HG03097 (cell line): ENCODE measurements around the gene CACNA1C.

Source experiments
- ATAC-seq: cut with Tn5 transposase; IDR thresholded peaks from one replicate; pipeline ENCODE4 v1.9.1; 2021; ENCODE audit not compliant: unreplicated experiment, low FRiP score

The CACNA1C gene

DNA sequence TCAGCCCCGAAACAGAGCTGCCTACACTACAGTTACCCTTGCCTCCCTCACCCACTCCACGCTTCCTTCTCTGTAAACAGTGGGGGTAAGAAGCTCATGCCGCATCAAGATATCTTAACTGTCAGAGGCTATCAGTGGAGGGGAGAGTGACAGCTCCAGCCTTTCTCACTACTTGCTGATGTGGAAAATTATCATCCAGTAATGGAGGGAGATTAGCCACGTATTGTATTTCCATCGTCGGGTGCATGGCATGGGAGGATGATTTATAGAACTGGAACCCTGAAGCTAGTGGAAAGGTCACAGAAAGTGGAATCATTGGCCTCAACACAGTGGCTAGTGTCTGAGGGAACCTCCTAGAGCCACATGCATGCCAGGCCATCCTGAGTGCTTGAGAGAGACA is 471.1 kb downstream of the CACNA1C start:
- no peak for ATAC-seq

DNA sequence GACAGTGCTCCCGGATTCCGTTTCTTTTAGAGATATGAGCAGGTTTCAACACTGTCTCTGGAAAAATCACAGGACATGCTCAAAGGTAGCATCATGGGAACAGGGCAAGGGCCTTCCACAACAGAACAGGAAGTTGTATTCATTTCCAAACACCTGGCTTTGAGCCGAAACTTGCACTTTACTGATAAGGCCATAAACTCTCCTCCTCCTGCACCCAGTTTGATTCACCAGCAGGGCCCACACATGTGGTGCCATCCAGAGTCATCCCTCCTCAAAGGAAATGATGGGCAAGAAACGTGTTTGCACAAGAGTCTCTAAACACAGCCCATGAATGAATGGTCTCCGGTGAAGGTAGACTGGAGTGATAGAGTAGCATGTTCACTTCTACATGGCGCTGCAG is 473.6 kb downstream of the CACNA1C start:
- ATAC-seq = no peak

DNA sequence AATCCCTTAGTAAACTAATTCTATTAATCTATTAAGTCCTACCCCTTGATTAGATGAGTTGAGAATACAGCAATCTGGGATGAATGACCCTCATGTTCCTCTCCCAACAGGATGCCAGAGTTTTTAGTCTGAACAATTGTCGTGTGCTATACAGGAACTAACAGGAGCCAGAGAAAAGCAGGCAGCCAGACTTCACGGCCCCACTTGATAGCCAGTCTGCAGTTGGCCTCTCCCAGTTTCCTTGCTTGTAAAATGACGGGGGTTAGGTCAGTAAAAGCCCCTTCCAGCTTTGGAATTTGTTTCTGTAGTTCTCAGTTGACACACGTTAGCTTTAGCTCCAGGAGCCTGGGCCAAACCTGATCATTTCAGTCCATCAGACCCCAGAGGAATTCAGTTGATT is 475.2 kb downstream of the CACNA1C start:
- ATAC-seq = no peak

DNA sequence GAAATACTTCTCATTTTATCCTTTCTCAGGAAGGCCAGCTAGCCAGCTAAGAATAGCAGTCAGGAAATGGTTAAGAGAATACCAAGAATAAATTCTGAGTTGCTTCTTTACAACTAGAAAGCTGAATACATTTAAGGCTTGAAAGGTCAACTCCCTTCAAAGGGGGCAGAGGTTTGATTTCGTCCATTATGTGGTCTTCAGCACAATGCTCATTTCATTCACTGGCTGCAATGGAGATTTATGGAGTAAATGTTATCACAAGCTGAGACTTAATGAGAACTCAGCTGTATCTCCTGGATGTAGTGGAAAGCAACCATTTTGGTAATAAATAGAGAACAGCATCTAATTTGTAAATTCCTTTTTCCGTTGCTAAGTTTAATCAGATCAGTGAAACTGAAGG is 477.0 kb downstream of the CACNA1C start:
- no peak for ATAC-seq

DNA sequence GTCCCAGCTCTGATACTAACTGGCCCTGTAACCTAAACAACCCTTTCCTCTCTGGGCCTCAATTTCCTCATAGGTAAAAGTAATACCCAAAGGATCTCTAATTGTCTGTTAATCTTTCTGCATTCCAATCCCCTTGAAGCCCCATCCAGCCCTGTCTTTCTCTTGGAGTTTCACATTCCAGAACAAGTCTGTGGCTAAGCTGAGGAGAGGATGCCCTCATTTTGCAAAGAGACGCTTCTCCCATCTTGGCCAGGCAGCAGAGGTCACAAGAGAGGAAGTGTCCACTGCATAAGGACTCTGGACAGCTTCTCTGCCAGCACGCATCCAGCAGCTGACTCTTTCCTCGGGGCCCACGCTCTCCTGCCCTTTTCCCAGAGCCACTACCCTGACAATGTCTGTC is 478.6 kb downstream of the CACNA1C start:
- no peak for ATAC-seq

DNA sequence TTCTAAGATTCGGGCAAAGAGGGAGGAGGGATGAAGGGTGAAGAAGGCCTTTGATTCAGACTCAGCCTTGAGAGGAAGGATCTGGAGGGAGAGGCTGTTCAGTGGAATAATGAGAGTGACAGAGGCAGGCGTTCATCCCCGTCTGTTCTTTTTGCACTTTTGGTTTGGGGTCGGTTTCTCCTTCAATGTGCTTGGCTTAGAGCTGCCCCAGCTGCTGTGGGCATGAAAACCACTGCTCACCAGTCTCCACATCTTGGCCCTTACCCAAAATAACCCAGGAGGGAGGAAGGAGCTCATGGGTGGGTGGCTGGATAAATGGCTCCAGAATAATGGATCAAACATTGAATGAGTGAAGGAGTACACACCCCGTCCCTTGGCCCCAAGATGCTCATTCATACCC is 480.2 kb downstream of the CACNA1C start:
- ATAC-seq = no peak

DNA sequence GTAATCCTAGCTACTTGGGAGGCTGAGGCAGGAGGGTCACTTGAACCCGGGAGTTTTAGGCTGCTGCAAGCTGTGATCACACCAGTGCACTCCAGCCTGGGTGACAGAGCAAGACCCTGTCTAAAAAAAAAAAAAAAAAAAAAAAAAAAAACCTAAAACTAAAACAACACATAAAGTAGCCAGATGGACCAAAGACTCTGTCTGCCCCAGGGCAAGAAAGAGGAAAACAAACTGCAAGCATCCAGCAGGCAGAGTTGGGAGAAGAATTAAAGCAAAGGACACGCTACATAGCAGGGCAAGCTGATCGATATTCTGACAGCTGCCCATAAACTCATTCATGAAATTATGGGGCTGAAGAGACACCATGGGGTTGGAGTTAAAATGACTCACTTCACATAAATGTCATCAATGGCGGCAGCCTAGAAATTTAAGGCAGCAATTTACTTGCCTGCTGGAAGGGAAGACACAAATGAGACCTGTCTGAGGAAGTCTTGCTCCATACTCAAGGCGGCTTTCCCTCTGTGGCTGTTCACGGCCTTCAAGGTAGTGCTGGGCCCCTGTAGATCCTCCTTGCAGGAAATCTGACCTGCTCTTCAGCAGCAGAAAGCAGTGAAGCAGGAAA is 482.9 kb downstream of the CACNA1C start:
- ATAC-seq = no peak

DNA sequence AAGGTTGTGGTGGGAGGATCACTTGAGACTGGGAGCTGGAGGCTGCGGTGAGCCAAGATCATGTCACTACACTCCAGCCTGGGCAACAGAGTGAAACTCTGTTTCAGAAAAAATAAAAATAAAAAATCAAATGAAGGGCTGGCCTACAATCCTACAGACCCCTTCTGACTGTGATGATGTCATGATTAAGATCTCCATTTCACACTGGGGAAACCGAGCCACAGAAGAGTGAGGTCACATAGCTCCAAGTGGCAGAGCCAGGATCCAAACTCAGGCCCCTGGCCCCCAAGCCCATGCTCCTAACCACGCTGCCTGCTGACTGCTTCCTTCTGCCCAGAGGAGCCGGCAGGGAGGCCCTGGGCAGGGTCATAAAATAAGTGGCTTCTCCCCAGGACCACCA is 483.9 kb downstream of the CACNA1C start:
- no peak for ATAC-seq

DNA sequence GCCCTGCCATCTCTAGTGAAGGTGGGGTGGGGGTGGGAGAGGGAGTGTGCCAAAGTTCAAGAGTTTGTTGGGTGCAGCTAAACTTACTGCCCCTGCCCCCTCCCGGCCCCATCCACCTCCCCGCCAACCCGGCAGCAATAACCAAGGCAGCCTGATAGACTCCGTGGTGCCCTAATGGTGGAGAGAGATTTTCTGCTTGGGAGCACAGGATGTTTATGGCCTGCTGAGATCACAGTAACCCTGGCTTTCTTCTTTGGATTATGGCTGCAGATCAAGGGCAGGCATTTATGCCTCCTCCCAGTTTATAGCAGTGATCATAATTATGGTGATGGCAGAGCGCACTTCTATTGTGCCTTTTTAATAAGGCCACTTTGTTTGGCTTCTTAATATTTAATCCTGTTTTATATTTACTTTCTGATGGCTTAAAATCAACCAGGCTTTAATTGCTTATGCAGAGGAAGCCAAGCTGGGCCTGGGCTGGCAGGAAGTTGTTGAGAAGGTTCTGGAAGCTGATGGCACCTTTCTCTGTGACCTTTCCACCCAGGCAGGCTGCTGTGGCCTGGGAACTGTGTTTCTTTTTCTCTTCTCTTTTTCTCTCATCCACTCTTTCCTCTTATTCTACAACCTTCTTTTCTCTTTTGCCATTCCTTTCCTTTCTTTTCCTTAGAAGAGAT is 485.2 kb downstream of the CACNA1C start:
- ATAC-seq = no peak

DNA sequence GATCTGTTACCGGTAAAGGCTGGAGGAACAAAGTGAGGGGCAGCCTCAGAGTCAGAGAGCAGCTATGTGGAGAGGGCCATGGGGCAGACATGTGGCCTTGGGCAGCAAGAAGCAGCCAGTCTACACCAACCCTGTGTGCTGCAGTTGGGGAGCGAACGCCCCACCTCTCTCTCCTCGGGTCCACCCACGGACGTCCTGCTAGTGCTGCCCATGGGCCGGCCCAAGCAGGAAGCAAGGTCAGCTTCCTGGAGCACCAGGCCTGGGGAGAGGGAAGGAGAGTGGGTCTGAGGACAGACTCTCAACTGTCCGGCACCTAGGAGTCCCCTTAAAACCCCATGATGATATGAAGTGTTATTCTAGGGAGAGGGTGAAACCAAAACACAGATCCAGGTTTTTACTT is 487.2 kb downstream of the CACNA1C start:
- ATAC-seq = no peak

DNA sequence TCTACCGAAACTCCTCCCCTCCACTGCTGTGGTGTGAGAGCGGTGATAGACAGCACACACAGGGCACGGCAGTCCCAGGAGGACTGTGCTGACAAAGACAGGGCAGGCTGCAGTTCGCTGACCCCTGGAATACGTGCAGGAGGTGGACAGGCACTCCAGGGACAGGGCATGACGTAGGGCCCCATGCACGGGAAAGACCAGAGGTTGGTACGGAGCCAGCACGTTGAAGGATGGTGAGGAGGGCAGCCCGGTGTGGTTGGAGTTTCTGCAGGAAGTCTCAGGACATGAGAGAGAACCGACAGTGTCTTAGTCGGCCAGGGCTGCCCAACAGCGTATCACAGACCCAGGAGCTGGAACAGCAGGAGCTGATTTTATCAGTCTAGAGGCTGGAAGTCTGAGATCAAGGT is 487.8 kb downstream of the CACNA1C start:
- no peak for ATAC-seq

DNA sequence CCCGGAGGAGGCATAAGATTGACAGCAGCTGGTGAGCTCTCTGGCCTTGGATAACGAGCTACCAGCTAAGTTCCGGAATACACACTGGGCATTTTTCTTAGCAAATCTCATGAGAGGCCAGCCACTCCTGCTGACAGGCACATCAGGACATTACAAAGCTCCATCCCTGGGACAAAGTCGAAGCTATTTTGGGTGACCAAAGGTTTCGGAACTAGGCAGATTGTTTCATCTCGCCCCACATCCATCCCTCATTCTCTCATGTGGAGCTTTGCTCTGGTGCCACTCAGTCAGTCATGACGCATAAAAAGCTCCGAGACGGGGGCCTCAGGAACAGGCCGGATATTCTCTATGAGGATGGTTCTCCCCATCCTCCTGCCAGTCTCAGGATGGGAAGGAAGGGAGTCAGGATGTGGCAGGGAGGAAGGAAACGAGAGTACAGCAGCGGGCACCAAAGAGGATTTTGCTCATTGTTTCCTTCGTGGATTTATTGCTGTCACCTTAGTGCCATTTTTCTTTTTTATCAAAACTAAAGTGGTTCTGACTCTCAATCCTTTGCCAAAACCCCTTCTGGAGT is 488.9 kb downstream of the CACNA1C start:
- no peak for ATAC-seq

DNA sequence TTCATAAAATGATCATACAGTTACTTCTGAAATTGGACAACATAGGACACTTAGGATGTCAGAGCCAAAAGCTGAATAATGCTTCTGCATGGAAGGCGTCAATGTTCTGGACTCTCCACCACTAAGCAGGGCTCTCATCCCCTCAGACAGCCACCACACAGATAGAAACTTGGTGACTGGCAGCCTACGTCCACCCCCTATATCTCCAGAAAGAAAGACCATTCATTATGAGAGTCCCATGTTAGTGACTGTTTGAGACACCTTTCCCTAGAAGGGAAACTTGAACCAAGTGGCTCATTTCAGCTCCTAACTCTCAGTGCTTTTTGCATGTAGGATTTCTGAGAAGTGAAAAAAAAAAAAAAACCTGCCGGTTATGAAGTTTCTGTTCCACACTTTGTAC is 491.0 kb downstream of the CACNA1C start:
- ATAC-seq = no peak

DNA sequence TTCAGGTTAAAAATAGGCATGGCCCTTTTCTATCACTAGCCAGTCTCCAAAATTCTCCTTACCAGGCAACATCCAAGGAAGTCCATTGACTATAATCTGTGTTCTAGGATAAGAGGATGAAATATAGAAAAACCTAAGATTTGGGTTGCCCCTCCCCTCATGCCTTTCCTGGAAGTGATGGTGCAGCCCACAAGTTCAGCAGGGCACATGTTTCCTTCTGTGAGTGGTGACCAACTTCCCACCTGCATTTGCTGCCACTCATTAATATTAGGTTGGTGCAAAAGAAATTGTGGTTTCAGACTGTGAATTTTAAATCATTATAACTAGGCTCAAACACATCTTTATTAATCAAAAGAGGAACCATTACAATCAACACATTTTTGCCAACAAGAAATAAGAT is 491.4 kb downstream of the CACNA1C start:
- no peak for ATAC-seq

DNA sequence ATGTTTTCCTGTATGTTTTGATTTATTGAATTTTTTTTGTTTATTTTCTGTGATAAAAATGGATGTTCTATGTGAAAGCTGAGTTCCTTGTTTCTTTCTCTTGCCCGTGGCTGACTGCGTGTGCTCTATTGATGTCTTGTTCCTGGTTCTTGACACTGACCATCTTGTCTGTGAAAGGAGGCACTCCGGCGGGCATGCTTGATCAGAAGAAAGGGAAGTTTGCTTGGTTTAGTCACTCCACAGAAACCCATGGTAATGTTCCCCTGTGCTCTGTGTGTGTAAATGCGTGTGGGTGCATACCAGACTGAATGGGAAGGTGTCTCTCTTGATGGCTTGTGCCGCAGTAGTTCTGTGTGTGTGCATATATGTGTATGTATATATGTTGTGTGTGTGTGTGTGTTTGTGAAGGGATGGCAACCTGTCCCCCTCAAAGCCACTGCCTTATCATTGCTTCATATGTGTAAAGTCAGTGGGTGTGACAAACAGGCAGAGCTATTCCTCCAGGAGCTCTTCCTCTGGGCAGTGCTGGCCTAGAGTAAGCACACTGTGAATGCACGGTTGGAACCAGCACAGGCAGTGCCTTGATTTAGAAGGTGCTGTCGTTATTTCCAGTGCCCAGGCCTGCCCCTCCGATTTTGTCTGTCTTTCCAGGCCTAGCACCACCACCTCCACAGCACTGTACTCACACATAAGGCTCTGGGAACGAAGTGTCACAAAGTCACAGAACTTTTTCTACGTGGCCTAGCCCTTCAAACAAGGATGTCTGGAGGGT is 494.7 kb downstream of the CACNA1C start:
- no peak for ATAC-seq

DNA sequence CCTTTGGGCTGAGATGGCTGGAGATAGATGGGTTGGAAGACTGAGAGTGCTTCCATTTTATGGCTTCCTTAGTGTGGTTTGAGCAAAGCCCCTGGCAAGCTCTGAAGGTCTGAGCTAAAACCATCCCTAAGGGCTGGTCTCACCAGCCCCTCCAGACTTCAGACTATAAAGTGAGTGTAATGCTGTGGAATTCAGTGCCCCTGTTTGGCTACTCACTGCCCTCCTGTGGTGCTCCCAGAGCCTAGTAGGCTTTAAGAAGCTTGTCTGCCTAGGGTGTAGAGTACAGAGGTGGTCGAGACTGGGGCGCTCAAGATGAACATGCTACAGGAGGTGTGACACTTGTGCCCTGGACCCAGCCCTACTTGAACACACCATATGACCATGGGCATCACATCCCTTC is 495.3 kb downstream of the CACNA1C start:
- ATAC-seq = no peak

DNA sequence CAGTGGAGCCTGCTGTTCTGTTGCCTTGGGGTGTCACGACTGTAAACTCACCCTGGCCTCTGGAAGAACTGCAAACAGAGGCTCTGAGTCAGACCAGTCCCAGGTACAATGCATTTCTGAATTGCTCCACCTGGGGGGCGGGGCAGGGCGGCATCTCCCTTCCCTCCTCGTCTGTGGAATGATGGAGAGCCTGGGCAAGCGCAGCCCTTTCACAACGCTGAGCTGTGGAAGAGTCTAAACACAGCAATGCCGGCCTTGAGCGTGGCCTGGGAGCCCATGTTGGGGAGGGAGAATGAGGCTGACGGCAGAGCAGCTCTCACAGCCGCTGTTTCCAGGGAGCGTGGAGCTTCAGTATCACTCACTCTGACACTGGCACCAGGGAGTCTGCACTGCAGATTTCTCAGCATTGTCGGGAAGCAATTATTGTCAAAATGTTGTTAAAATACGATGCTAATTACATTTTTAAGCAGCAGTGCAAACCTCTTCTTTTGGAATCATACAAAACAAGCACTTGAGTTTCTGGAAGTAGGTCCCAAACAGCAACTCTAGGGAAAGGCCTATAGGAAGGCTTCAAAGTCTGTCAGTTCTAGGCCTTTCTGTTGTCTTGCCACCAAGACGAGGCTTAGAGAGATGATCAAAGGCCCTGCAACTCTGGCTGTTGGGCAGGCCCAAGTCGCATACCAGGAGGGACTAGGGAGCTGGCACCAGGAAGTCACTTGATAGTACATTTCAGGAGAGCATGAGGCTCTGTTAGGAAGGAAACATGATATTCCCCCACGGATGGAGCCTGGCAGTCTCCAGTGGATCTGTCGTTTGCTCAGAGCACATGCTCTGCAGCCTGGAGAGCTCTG is 498.0 kb downstream of the CACNA1C start:
- no peak for ATAC-seq

DNA sequence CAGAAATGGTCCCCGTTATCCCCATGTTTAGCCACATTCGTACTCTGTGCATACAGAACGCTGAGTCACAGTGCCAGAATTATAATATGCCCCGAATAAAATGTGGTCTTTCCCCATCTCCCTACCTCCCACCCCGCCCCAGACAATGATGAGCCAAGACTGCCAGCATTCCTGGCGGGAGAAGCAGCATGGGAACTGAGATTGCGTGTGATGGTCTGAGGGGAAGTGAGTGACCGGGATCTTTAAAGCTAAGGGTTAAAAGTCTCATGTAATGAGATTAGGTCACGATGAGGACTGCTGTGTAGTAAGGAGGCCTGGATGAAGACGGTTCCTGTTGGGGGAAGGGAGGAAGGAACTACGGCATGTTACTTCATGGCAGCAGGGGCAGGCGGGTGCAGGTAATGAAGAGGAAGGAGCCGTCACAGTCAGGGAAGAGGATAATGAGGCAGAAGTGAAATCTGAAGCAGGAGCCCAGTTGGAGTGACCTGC is 498.7 kb downstream of the CACNA1C start:
- no peak for ATAC-seq

DNA sequence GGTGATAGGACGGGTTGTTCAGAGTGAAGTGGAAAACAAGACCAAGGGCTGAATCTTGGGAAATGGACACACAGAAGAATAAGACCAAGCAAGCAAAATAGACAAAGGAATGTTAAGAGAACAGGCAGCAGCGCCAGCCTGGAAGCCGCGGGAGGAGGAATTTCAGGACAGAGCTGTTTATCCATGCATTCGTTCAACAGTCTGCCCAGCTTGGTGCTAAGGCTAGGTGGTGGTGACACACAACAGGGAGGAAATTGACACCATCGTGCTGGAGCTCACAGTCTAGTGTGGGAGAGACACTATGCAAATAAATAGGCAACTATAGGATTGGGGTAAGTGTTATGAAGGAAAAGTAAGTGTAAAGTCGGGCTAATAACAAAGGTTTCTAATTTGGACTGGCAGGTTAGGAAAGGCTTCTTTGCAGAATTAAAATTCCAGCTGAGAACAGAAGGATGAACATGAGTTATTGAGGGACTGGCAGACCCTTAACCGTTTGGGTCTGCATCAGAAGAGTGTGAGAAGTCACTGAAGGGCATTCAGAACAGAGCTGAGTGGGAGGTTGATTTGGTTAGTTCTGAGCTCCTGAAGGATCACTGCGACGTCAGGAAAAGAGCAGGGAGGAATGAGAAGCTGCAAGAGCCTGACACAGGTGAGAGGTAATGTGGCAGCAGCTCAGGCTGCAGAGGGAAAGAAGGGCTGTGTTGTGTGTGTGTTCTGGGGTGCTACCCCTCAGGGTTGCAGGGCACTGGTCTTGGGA is 499.4 kb downstream of the CACNA1C start:
- ATAC-seq = no peak
